ENCODE results near the gene BIRC6.

DNA sequence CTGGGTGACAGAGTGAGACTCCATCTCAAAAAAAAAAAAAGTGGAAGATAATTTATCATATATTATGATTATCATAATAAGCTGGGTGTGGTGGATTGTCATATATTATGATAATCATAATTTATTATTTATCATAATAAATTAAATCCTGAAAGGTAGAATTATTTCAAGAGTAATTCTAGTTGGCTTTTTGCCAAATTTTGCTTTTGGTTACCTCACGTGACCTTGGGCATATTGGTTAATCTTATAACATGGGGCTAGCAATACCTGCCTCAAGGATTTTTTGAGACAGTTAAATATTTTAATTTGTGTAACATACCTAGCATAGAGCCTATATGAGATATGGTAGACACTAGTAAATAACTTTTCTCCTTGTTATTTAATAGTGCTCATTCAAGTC is 159.7 kb downstream of the BIRC6 start:
- TF ChIP-seq POLR2A (IDR thresholded peaks at IDR 0.05) = no peak
- TF ChIP-seq, protein P1, sequence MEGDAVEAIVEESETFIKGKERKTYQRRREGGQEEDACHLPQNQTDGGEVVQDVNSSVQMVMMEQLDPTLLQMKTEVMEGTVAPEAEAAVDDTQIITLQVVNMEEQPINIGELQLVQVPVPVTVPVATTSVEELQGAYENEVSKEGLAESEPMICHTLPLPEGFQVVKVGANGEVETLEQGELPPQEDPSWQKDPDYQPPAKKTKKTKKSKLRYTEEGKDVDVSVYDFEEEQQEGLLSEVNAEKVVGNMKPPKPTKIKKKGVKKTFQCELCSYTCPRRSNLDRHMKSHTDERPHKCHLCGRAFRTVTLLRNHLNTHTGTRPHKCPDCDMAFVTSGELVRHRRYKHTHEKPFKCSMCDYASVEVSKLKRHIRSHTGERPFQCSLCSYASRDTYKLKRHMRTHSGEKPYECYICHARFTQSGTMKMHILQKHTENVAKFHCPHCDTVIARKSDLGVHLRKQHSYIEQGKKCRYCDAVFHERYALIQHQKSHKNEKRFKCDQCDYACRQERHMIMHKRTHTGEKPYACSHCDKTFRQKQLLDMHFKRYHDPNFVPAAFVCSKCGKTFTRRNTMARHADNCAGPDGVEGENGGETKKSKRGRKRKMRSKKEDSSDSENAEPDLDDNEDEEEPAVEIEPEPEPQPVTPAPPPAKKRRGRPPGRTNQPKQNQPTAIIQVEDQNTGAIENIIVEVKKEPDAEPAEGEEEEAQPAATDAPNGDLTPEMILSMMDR (IDR thresholded peaks at IDR 0.05) = no peak

All from heart left ventricle (tissue), 13 donors.